Frontal cortex (tissue), 4 donors: Measurements from ENCODE around the gene NCOA1. TPM values are rescaled to one million over a fixed set of nuclear protein-coding genes. Genes with fewer than 3 reads are reported as not detected.
"Not testable (repeated sequence)": the region's sequence is repeated elsewhere in the genome, so short reads cannot be mapped to it uniquely, and the experiment has no call there.

Experiments
- DNase-seq, 2 donors: peaks; one replicate each; pipeline ENCODE4 v3.0.0; 2012; ENCODE audit warnings: low spot score in 2 of 2
- FAIRE-seq: peaks from 2 replicates; lab custom pipeline; 2012; peaks lifted over from hg19 to GRCh38; lab: Jason Lieb, UNC
- total RNA-seq: library from RNA; depleted of rRNA; stranded (reverse); fragments of >200 nt; gene quantifications from one replicate; pipeline ENCODE4 v1.2.3, GENCODE V29; 2014
- donor health status: control.
- donor health status: control.
- donor health status: control.

NCOA1 gene
- total RNA-seq, 1 donor from 2014 or later, result 150 TPM

GRCh38 chr2:24566630-24567029 is 75.6 kb downstream of the NCOA1 start:
- no peak for DNase-seq
- no peak for FAIRE-seq

- FAIRE-seq (no peak), DNase-seq (no peak)
Measured at GRCh38 chr2:24568551-24568950, 77.5 kb downstream of the NCOA1 start.

- not testable (repeated sequence) for FAIRE-seq, DNase-seq
Measured at GRCh38 chr2:24569565-24569964, 78.5 kb downstream of the NCOA1 start.

GRCh38 chr2:24570225-24570624 is 79.2 kb downstream of the NCOA1 start:
- no peak for FAIRE-seq

GRCh38 chr2:24571828-24572442 is 80.9 kb downstream of the NCOA1 start:
- FAIRE-seq (no peak), DNase-seq (no peak)

More at GRCh38 chr2:24570225-24570624, 79.2 kb downstream of the NCOA1 start:
- DNase-seq, result no peak

GRCh38 chr2:24576146-24576545 is 85.1 kb downstream of the NCOA1 start:
- no peak for DNase-seq
- no peak for FAIRE-seq

GRCh38 chr2:24576617-24577016 is 85.6 kb downstream of the NCOA1 start:
- FAIRE-seq (no peak), DNase-seq (no peak)

- FAIRE-seq (no peak), DNase-seq (no peak)
Measured at GRCh38 chr2:24577481-24577880, 86.4 kb downstream of the NCOA1 start.

GRCh38 chr2:24579053-24579803 is 88.2 kb downstream of the NCOA1 start:
- no peak for FAIRE-seq
- no peak for DNase-seq

- DNase-seq (no peak), FAIRE-seq (no peak)
Measured at GRCh38 chr2:24580561-24580960, 89.5 kb downstream of the NCOA1 start.

- DNase-seq, FAIRE-seq: not testable (repeated sequence)
Measured at GRCh38 chr2:24581971-24582370, 90.9 kb downstream of the NCOA1 start.

GRCh38 chr2:24586955-24587354 is 95.9 kb downstream of the NCOA1 start:
- no peak for FAIRE-seq
- no peak for DNase-seq

- FAIRE-seq, result no peak
- no peak for DNase-seq
Measured at GRCh38 chr2:24588294-24588693, 97.2 kb downstream of the NCOA1 start.

- FAIRE-seq, result no peak
- no peak for DNase-seq
Measured at GRCh38 chr2:24592441-24593100, 101.5 kb downstream of the NCOA1 start.

GRCh38 chr2:24594283-24594682 is 103.2 kb downstream of the NCOA1 start:
- DNase-seq, result no peak
- FAIRE-seq, result no peak

GRCh38 chr2:24597181-24597870 is 106.3 kb downstream of the NCOA1 start:
- FAIRE-seq, result no peak

GRCh38 chr2:24600140-24600539 is 109.1 kb downstream of the NCOA1 start:
- not testable (repeated sequence) for FAIRE-seq, DNase-seq

More at GRCh38 chr2:24597181-24597870, 106.3 kb downstream of the NCOA1 start:
- DNase-seq, result no peak

GRCh38 chr2:24611631-24612030 is 120.6 kb downstream of the NCOA1 start:
- FAIRE-seq, result no peak
- DNase-seq, result no peak

GRCh38 chr2:24613154-24613814 is 122.2 kb downstream of the NCOA1 start:
- no peak for FAIRE-seq
- no peak for DNase-seq

GRCh38 chr2:24616616-24617015 is 125.6 kb downstream of the NCOA1 start:
- FAIRE-seq (no peak), DNase-seq (no peak)
